Panc1 (cell line): ENCODE results near the gene CEP120.

Experiments
- POLR2AphosphoS5 ChIP-seq: IDR thresholded peaks from 2 replicates; pipeline ENCODE4 v1.6.1; 2012; ENCODE audit warnings: mild to moderate bottlenecking, low read depth, low read length, moderate library complexity
- TF ChIP-seq, protein P1 (sequence below): fragments of 450-650 bp; IDR thresholded peaks from 2 replicates; pipeline ENCODE4 v1.5.1; 2017; ENCODE audit warnings: mild to moderate bottlenecking

DNA sequence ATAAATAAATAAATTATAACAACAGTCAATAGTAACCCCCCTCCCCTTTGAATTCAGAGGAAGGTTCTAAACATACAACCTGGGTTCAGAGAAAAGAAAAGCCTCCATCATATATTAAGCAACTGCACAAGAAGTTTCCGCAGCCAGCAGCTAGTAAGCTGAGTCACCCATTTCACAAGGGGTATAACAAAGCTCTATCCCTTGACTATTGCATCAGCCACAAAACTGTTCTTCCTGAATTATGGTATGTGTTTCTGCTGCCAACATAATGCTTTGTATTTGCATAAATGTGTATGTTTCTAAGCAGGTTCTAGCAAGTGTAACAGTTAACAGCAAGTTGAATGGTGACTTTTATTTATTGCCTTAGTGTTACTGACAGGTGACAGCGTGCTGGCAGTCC is 6.8 kb upstream of the CEP120 start:
- TF ChIP-seq, protein P1, sequence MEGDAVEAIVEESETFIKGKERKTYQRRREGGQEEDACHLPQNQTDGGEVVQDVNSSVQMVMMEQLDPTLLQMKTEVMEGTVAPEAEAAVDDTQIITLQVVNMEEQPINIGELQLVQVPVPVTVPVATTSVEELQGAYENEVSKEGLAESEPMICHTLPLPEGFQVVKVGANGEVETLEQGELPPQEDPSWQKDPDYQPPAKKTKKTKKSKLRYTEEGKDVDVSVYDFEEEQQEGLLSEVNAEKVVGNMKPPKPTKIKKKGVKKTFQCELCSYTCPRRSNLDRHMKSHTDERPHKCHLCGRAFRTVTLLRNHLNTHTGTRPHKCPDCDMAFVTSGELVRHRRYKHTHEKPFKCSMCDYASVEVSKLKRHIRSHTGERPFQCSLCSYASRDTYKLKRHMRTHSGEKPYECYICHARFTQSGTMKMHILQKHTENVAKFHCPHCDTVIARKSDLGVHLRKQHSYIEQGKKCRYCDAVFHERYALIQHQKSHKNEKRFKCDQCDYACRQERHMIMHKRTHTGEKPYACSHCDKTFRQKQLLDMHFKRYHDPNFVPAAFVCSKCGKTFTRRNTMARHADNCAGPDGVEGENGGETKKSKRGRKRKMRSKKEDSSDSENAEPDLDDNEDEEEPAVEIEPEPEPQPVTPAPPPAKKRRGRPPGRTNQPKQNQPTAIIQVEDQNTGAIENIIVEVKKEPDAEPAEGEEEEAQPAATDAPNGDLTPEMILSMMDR, result no peak
- TF ChIP-seq POLR2AphosphoS5, result no peak
